Cerebellar cortex (tissue), 1 donor: ENCODE results near the gene PRR12.
"Not testable (repeated sequence)": the region's sequence is repeated elsewhere in the genome, so short reads cannot be mapped to it uniquely, and the experiment has no call there.

ENCODE experiments used
- DNase-seq: peaks from one replicate; pipeline ENCODE4 v3.0.0-alpha.2; 2015; ENCODE audit warnings: low spot score

Gene PRR12

DNA sequence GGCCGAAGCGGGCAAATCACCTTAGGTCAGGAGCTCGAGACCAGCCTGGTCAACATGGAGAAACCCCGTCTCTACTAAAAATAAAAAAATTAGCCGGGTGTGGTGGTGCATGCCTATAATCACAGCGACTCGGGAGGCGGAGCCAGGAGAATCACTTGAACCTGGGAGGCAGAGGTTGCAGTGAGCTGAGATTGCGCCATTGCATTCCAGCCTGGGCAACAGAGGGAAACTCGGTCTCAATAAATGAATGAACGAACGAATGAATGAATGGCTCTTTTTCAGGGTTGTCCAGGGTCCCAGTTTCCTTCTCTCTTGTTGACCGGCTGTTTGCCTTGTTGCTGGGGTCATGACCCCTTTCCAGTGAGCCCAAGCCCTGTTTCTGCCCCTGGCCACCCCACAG lies 26.9 kb downstream of the PRR12 start:
- DNase-seq, result not testable (repeated sequence)

DNA sequence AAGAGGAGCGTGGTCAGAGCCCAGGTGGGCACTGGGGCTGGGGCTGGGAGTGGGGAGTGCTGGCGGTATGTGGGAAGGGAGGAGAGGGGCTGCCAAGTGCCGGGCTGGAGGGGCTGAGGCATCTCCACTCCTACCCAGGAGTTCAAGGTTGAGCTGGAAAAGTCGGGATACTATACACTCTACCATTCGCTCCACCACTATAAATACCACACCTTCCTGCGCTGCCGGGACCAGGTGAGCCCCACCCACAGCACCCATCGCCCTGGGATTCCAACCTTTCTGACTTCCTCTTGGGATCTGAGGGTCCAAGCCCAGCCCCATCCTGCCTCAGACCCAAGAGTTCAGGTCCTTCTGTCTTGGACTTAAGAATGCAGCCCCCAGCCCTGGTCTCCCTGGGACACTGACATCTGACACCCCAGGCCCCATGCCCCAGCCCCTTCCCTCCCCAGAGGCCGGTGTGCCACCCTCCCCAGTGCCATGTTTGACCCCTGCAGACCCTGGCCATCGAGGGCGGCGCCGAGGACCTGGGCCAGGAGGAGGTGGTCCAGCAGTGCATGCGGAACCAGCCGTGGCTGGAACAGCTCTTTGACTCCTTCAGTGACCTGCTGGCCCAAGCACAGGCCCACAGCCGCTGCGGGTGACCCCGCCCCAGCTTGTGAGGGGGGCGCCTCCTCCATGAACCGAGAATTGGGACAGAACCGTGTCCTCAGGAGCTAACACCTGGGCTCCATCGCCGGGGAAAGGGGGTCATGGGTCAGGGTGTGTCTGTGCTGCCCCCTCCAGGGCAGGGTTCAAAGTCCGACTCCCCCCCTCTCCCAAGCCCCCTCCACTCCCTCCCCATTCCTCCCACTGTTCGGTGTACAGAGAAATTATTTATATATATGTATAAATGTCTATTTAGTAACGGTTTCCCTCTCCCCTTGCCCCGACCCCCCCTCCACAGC lies 34.3 kb downstream of the PRR12 start:
- no peak for DNase-seq

DNA sequence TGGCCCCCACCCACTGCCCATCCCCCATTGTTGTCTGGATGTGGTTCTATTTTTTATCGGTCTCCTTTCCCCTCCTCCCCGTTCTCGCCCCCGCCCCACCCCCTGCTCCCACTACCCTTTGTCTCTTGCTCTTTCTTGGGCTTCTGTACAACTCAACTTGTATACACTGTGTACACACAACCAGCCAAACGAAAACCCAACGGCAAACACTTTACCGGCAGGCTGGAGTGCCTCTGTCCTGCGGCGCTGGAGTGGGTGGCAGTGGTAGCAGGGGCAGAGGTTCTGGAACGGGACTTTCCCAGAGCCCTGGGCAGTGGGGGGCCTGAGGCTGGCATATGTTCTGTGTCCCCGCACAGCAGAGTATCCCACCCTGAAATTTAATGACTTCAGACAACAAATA lies 35.2 kb downstream of the PRR12 start:
- no peak for DNase-seq

DNA sequence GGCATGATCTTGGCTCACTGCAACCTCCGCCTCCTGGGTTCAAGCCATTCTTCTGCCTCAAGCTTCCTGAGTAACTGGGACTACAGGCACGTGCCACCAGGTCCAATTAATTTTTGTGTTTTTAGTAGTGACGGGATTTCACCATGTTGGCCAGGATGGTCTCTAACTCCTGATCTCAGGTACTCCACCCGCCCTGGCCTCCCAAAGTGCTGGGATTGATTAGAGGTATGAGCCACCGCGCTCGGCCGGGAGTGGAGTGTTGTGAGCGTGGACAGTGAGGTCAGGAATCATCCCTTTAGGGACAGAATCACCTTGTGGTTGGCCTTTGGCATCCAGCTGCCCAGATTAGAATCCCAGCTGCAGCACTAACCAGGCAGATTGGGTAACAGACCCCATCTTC lies 38.7 kb downstream of the PRR12 start:
- no peak for DNase-seq

DNA sequence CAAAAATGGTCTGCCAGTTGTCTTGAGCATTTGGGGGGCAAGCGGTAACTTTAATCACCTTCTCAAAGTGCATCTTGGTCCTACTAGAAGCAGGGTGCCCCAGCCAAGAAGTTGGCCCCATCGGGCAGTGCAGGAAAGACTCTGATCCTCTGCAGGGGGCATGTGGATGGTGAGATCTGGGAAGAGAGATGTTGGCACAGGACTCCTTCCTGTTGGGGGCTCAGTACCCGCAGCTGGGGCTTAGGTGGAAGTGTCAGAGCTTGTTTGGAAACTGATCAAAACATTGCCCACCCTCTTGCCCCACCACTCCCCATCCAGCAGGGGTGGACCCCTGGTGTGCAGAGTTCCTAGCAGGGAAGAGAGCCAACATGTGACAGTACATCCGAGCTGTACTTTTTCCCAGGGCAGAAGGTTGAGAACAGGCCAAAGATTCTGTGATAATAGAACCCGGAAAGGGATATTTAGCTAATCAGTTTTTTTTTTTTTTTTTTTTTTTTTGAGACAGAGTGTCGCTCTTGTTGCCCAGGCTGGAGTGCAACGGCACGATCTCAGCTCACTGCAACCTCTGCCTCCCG lies 40.1 kb downstream of the PRR12 start:
- DNase-seq, result peak; percentile 24

DNA sequence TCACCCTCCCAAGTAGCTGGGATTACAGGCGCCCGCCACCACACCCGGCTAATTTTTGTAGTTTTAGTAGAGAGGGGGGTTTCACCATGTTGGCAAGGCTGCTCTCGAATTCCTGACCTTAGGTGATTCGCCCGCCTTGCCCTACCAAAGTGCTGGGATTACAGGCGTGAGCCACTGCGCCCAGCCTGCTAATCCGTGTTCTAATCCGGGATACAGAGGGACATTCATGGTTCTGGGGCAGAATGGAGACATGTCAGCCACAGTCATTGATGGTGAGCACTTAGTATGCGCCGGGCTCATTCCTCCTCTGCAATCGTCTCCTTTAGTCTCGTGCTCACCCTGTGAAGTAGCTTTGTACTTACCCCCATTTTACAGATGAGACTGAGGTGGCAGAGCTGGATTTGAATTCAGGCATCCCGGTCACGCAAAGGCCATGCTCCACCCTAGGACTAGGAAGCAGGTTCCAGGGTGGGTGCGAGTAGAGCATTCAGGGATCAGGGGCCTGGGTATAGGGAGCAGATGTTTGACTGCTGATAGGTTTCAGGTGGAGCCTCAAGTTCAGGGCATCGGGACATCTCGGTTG lies 40.7 kb downstream of the PRR12 start:
- DNase-seq, result no peak

DNA sequence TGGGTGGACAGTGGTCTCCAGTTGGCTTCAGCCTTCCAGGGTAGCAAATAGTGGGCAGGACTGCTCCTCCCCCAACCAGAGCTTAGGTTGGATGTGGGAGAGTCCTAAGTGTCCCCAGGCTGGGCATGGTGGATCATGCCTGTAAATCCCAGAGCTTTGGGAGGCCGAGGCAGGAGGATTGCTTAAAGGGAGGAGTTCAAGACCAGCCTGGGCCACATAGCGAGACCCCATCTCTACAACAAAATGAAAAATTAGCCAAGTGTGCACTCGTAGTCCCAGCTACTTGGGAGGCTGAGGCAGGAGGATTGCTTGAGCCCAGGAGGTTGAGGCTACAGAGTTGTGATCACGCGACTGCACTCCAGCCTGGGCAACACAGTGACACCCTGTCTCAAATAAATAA lies 41.6 kb downstream of the PRR12 start:
- DNase-seq, result no peak

DNA sequence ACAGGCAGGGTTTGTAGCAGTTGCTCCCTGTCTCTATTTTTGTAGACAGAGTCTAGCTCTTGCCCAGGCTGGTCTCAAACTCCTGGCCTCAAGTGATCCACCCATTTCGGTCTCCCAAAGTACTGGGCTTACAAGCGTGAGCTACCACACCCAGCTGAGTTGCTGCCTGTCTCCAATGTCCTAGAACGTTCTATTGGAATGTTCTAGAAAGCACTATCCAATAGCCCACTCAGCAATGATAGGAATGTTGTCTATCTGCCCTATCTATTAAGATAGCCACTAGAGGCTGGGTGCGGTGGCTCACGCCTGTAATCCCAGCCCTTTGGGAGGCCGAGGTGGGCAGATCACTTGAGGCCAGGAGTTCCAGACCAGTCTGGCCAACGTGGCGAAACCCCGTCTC lies 42.3 kb downstream of the PRR12 start:
- not testable (repeated sequence) for DNase-seq

DNA sequence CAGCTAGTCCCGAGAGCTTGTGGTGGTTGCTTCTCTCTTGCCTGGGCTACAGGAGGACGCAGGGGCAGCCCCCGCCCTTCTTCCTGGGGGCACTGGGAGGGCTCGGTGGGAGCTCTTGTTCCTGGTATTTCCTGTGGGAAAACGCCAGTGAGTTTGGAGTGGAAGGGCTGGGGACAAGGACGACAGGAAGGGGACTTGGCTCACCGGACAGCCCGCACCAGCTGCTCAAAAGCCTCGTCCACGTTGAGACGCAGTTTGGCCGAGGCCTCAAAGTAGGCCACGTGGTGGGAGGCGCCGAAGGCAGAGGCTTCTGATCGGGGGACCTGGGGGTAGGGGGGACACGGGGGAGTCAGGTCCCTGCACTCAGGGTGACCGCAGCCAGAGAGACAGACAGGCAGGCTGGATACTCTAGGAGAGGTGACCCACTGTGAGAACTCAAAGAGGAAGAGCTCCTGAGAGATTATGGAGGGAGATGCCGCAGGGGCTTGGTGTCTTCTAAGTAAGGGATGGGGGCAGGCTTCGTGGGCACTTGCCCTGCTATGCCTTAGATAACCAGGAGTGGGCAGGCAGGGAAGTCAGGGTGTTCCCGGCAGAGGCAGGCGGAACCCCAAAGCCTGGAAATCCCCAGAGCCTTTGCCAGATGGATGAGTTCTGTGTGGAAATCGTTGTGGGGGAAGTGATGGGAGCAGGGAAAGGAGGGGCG lies 44.7 kb downstream of the PRR12 start:
- DNase-seq, result no peak

DNA sequence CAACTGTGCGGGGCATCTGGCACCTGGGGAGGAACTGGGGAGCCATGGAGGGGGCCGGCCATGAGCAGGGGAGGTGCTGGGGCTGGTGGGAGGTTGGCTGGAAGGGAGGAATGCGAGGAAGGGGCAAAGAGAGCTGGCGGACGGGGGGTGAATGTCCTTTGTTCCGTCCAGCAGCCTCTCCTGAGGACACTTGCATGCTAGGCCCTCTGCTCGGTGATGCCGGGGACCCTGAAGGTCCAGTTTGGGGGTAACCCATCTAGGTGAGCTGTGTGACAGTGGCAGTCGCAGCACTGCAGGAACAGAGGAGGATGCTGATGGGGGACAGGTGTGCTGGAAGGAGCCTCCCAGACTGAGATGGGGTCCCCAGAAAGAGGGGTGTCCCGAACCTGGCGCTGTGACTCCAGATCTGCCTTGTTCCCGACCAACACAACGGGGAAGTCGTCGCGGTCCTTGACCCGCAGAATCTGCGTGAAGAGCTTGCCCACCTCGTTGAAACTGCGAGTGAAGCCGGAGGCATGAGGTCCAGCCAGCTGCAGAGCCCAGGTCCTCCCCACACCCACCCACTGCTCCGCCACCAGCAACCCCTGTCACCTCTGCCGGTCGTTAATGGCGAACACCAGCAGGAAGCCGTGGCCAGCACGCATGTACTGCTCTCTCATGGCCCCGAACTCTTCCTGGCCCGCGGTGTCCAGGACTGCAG lies 45.4 kb downstream of the PRR12 start:
- no peak for DNase-seq

DNA sequence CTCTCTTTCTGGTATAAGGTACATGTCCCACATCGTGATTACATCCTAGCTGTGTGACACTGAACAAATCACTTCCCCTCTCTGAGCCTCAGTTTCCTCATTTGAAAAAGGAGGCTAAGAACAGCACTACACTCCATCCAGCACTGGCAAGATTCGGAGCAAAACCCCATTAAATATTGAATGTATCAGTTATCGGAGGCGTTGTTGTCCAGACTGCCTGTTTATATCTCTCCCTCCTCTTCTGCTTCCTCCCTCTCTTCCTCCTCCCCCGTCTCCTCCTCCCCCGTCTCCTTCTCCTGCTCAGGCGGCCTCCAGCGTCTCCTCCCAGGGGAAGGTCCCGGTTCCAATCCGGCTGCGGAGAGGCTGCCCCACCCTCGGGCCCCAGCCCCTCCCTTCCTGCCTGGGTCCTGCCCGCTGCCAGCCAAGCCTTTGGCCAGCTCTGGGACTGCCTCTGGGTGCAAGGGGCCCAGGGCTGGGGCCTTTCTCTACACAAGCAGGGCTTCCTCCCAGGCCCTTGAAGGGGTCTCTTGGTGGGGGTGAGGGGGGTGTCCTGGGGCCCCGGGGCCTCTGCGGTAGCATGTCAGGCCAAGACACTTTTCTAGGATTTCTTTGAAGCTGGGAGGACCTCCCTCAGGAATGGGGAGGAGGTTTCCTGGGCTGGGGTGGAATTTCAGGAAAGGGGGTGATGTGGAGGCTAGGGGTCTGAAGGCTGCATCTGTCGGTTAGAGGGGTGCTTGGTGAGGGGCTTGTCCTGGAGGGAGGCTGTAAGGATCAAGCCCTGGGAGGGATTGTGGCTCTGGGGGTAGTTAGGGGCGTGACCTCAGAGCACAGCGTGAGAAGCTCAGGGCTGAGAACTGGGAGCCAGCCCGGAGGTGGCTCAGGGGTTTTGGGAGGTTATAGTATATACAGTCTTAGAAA lies 47.1 kb downstream of the PRR12 start:
- DNase-seq, result peak; percentile 54

DNA sequence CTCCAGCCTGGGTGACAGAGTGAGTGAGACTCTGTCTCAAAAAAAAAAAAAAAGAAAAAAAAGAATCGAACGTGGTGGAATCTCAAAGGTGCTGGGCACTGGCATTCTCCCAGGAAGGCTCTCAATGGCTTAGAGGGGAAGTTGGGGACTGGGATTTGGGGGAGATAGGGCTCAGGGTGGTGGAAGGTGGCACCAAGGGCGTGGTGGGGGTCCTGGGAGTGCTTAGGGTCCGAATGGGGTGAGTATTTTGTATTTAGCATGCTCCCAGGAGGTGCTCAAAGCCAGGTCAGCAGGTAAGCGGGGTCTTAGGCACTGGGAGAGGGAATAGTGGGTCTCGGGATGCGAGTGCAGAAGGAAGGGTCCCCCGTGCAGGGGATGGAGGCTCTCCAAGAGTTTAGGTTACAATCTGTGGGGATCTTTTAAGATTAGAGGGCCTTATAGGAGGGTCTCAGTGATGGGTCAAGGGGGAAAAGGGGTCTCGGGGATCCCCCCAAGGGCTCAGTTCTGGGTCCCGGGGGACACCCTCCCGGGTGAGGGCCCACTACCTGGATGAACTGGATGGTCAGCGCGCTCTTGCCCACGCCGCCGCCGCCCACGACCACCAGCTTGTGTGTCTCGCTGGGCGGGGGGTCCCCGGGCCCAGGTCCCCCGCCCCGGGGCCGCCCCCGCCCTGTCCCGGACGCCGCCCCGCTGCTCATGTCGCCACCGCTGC lies 48.6 kb downstream of the PRR12 start:
- DNase-seq, result peak; percentile 27

DNA sequence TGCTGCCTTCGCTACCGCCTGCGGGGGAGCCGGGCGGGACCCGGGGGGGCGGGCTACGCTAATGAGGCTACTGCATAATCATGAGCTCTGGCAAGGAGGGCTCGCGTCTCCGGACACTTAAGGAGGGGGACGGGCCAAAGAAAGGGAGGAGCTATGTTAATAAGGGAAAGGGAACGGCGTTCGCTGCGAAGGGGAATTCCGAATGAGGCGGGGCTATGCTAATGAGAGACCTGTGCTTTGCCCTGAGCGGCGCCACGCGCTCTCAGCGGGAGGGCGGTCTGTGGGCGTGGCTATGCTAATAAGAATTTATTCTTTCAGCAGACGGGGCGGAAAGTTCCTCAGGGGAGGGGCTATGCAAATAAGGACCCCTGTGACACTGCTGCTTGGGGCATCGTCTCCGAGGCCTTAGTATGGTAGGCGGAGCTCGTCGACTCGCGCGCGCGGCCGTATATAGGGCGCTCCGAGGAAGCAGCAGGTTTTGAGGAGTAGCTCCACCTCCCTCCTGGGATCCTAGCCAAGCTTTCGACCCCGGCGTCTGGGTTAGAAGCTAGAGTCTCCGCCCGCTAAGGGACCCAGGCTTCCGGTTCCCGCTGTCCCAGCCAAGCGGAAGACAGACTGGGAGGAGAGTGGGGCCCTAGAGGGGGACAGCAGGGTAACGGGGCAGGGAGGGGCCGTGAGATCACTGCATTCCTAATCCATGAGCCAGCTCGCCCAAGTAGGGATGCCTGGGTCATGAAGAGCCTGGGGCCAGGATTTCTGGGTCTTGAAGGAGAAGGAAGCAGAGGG lies 49.3 kb downstream of the PRR12 start, which contains the start of gene RRAS:
Gene RRAS (minus strand): TSS at position 31 of the 786 bp plus-strand sequence. CDS start 45 bp downstream, outside the sequence.
- DNase-seq, result peak; percentile 99

DNA sequence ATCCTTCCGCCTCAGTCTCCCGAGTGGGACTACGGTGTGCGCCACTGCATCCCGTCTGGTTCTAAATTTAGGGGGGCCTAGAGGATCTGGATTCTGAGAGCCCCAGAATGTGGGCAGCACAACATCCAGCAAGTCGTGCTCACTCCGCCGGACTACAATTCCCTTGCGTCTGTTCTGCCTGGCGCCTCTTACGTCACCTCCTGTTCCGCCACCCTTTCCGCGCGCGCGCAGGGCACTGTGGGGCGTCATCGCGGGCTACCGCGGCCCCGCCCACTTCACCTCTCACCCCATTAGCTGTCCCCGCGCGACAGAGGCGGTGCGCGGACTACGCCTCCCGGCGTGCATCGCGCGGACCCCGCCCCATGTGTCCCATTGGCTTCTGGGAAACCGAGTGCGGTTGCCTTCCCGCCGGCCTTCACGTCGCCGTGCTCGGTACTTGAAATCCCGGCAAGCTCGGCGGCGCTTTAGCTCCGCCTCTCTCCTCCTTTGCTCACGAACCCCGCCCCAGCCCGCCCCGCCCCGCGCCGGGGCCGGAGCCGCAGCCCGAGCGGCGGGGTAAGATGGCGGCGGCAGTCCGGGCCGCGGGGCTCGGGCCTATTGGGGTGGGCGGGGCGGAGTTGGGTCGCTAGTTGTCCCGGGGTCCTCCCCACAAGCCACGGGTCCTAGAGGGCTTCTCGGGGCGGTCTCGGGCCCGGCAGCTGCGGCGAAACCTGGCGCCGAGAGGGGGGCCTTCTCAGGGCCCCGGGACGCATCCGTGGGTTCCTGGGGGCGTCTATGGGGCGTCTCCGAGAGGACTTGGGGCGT lies 50.9 kb downstream of the PRR12 start, which contains the start of gene SCAF1:
Gene SCAF1 (plus strand): TSS at position 522 of the 804 bp plus-strand sequence. CDS start 2,818 bp downstream, outside the sequence.
- DNase-seq, result peak; percentile 99

DNA sequence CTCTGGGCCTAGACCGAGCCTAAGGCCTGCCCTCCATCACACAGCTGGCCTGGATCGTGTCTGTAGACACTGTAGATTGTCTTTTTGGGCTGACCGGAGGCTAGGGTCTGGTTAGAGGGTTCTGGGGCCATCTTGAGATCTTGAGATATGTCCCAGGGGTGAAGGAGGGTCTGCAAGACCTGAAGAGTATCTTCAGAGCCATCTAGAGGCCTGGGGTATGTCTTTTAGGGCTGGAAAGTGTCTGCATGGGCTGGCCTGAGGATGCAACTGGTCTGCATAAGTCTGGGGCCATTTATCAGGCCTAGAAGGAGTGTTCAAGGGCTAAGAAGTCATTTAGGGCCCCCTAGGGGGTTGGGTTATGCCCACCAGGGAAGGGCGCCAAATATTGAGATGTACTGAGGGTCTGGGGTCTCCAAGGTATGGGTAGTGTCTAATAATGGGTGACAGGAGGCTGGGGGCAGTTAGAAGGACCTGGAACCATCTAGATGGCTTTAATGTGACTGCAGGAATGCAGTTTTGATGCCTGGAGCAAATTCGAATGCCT lies 51.6 kb downstream of the PRR12 start:
- DNase-seq, result no peak

DNA sequence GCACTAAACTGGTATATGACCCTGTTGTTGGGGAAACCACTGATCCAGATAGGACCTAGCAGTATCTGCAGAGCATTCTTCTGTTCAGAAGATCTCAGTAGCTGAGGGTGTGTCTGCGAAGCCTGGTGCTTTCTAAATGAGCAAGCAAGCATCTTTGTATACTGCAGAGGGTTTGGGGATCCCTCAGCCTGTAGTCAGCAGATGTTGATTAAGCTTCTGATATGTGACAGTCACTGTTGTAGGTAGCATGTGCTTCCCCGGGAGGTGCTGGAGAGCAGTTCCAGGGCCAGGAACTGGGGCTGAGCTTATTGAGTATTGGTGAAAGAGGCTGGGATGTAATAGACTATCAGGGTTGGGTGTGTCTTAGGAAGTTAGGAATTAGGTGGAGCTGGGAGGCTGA lies 52.5 kb downstream of the PRR12 start:
- DNase-seq, result no peak

DNA sequence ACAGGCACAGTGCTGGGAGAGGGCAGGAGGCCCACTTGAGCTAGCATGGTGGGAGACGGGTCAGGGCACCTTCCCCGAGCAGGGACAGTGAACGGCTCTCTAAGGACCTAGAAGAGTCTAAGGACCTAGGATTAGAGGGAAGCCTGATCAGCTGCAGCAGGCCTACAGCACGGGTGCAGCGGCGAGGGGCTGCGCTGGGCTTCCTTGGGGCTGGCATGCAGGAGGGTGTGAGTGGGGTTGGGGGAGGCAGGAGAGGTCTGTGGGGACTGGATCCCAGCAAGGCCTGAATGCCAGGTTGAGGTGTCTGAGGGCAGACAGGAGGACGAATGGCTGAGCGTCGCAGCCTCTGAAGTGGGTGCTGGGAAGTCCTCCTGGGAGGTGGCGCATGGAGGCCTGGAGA lies 54.6 kb downstream of the PRR12 start:
- DNase-seq, result no peak

DNA sequence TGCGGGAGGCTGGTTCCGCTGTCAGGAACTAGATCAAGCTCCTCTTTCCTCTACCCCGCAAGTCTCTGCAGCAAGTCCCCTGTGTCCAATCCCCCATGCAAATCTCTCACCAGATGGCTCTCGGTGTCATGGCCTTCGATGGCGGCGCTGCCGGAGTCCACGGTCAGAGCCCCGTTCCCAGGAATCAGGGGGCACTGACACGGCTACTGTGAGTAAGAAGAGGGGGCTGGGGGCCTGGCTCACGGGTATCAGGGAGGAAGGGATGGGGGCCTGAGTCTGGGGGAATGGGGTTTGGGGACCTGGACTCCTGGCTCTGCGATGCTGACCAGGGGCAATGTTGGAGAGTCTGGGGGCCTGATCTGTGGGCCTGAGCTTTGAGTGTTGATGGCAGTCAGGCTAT lies 55.0 kb downstream of the PRR12 start:
- DNase-seq, result no peak
